Large intestine (tissue), 3 donors: ENCODE results near the gene ADARB2. TPM values are rescaled to one million over a fixed set of nuclear protein-coding genes. Genes with fewer than 3 reads are reported as not detected.

Experiments used
- DNase-seq, 2 donors: peaks; one replicate each; pipeline versions ENCODE4 v3.0.0 to v3.0.0-alpha.2; 2013
- H3K27ac ChIP-seq: one replicate; pipeline ENCODE4 v1.5.1; 2013; ENCODE audit warnings: low read length
- H3K27me3 ChIP-seq: 2 replicates; pipeline ENCODE4 v1.6.1; 2013; ENCODE audit warnings: low read length; ENCODE audit not compliant: control insufficient read depth, insufficient read depth
- H3K36me3 ChIP-seq: 2 replicates; pipeline ENCODE4 v1.6.1; 2013; ENCODE audit warnings: low read length; ENCODE audit not compliant: control insufficient read depth, insufficient read depth
- H3K4me1 ChIP-seq: one replicate; pipeline ENCODE4 v1.6.1; 2013; ENCODE audit warnings: low read length; ENCODE audit not compliant: control insufficient read depth, insufficient read depth
- H3K4me3 ChIP-seq: one replicate; pipeline ENCODE4 v1.5.1; 2013; ENCODE audit warnings: low read length
- H3K9me3 ChIP-seq: one replicate; pipeline ENCODE4 v1.6.1; 2013; ENCODE audit warnings: mild to moderate bottlenecking, low read depth, low read length, moderate library complexity; ENCODE audit not compliant: control insufficient read depth
- WGBS: methylation state at CpG from one replicate; pipeline ENCODE4 v1.1.5; 2013; ENCODE audit warnings: low lambda C conversion rate; ENCODE audit not compliant: insufficient coverage; 5-methylcytosine and 5-hydroxymethylcytosine counted together
- polyA plus RNA-seq: library from polyadenylated mRNA; unstranded; fragments of 120-200 nt; gene quantifications from one replicate; pipeline ENCODE4 v1.2.1, GENCODE V29; 2013

The ADARB2 gene
- polyA plus RNA-seq, 1 donor = 0.52 TPM

DNA sequence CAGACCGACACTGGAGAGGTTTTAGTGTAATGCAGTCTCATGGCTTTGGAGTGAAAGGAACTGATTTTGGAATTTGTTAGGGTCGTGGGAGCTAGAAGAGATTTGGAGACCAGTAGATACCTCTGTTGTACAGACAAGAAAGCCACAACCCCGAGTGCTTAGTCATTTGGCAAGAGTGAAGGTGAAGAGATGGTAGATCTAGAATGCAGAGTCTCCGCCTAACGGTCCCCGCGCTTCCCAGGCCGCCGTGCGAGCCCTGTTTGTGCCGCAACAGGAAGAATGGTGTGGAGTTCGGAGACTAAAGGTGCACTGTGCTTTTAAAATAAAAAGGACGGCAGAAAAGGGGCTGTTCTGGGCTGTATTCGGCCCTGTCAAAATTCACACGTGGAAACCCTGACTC is 186.7 kb downstream of the ADARB2 start:
- WGBS = no CpG with 5 or more reads among the region's 15 CpGs
- Histone ChIP-seq H3K4me1 (no peaks in the 10 kb centered on the region), H3K9me3 (no peaks in the 10 kb centered on the region), H3K27me3 (no peaks in the 10 kb centered on the region), H3K4me3 (no peak overlapping the region), H3K36me3 (no peaks in the 10 kb centered on the region), H3K27ac (no peak overlapping the region)
- no peak for DNase-seq

GRCh38 chr10:1550291-1550595 is 187.1 kb downstream of the ADARB2 start:
- WGBS = no CpG with 5 or more reads among the region's 7 CpGs
- Histone ChIP-seq H3K27me3 (no peaks in the 10 kb centered on the region), H3K36me3 (no peaks in the 10 kb centered on the region), H3K9me3 (no peaks in the 10 kb centered on the region), H3K4me3 (no peak overlapping the region), H3K4me1 (no peaks in the 10 kb centered on the region), H3K27ac (no peak overlapping the region)
- DNase-seq = no peak

GRCh38 chr10:1549591-1550290 is 187.6 kb downstream of the ADARB2 start:
- no peaks in the 10 kb centered on the region for H3K27me3 ChIP-seq
- no peaks in the 10 kb centered on the region for H3K4me1 ChIP-seq
- no peak overlapping the region for H3K27ac ChIP-seq
- H3K9me3 ChIP-seq = no peaks in the 10 kb centered on the region
- no peak overlapping the region for H3K4me3 ChIP-seq
- no CpG with 5 or more reads among the region's 17 CpGs for whole genome bisulfite sequencing
- no peaks in the 10 kb centered on the region for H3K36me3 ChIP-seq
- DNase-seq = no peak

GRCh38 chr10:1548596-1548995 is 188.7 kb downstream of the ADARB2 start:
- Histone ChIP-seq H3K27me3 (no peaks in the 10 kb centered on the region), H3K27ac (no peak overlapping the region), H3K4me3 (no peak overlapping the region), H3K36me3 (no peaks in the 10 kb centered on the region), H3K4me1 (no peaks in the 10 kb centered on the region), H3K9me3 (no peaks in the 10 kb centered on the region)
- 100% methylated on average over 3 of the region's 7 CpGs for WGBS
- no peak for DNase-seq

DNA sequence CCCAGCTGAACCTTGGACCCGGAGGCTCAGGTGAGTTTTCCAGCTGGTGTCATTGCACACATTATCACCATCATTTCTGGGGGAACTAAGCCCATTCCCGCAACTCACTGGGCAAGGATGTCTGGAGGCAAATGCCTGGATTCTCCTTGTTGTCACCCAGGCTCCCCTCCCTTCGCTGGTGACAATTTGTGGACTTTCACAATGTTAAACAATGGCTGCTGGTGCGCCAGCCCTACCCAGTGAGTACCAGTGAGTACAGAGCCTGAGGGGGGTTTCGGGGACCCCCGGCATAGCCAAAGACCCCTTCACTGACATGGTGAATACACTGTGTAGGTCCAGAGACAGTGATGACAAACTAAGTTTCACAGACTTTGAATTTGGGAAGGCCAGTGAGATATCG is 189.2 kb downstream of the ADARB2 start:
- Histone ChIP-seq H3K4me3 (no peak overlapping the region), H3K36me3 (no peaks in the 10 kb centered on the region), H3K9me3 (no peaks in the 10 kb centered on the region), H3K27ac (no peak overlapping the region), H3K4me1 (no peaks in the 10 kb centered on the region), H3K27me3 (no peaks in the 10 kb centered on the region)
- 100% methylated on average over 1 of the region's 7 CpGs for WGBS
- no peak for DNase-seq

DNA sequence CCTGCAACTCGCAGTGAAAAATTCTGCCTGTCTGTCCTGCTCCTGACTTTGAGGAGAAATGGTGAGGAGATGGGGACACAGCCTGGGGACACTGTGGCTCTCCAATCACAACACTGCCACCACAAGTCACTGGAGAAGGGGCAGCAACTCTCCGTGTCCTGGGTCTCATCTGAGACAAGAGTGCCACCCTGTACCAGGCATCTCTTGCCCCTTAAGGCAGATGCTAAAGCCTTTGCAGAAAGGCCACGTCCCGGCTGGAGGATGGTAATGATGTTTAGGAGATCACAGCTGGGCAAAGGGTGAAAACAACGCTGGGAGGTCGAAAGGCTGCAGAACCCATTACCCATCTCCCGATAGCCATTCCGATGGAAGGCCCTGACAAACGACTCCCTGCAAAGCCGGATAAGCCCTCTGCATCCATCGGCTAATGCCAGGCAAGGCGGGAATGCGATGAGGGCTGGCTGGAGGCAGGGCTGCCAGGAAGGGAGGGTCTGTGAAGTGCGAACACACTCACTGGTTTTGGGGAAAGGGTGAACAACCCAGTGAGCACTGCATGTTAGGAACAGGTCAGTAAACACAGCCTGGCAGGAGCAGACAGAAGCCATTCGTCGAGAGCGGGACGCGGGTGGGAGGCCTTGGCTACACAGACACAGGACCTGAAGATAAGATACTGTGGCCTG is 190.8 kb downstream of the ADARB2 start:
- Histone ChIP-seq H3K27ac (no peak overlapping the region), H3K4me1 (no peaks in the 10 kb centered on the region), H3K4me3 (no peak overlapping the region), H3K36me3 (no peaks in the 10 kb centered on the region), H3K9me3 (no peaks in the 10 kb centered on the region), H3K27me3 (no peaks in the 10 kb centered on the region)
- DNase-seq = no peak
- WGBS = no CpG with 5 or more reads among the region's 19 CpGs

DNA sequence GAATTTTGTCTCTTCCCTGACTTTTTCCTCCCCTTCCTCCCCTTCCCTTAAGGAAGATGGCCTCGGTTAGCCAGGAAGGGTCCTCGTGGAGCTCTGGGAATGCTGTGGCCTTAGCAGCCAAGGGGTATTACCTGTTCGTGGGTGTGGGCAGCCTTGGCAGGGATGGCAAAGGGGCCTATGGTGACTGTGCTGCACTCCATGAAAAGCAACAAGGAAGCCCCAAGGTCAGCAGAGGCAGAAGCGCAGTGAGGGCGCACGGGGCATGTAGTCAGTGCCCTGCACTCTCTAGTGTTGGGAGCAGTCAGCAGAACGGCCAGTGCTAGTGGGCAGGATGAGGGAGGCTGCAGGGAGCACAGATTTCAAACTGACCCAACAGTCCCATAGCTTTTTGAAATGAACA is 191.8 kb downstream of the ADARB2 start:
- no peaks in the 10 kb centered on the region for H3K4me1 ChIP-seq
- H3K4me3 ChIP-seq = no peak overlapping the region
- no CpG with 5 or more reads among the region's 7 CpGs for WGBS
- H3K27ac ChIP-seq = no peak overlapping the region
- H3K9me3 ChIP-seq = no peaks in the 10 kb centered on the region
- H3K36me3 ChIP-seq = no peaks in the 10 kb centered on the region
- no peak for DNase-seq
- no peaks in the 10 kb centered on the region for H3K27me3 ChIP-seq

- no peaks in the 10 kb centered on the region for H3K27me3 ChIP-seq
- H3K27ac ChIP-seq = no peak overlapping the region
- no peak for DNase-seq
- no peaks in the 10 kb centered on the region for H3K36me3 ChIP-seq
- no peaks in the 10 kb centered on the region for H3K9me3 ChIP-seq
- H3K4me1 ChIP-seq = no peaks in the 10 kb centered on the region
- no peak overlapping the region for H3K4me3 ChIP-seq
- no CpG with 5 or more reads among the region's 2 CpGs for WGBS
These were observed 192.4 kb downstream of the ADARB2 start for GRCh38 chr10:1544929-1545328.

GRCh38 chr10:1544209-1544673 is 193.1 kb downstream of the ADARB2 start:
- H3K9me3 ChIP-seq = no peaks in the 10 kb centered on the region
- H3K4me1 ChIP-seq = no peaks in the 10 kb centered on the region
- H3K27me3 ChIP-seq = no peaks in the 10 kb centered on the region
- no peak overlapping the region for H3K27ac ChIP-seq
- no CpG with 5 or more reads among the region's 13 CpGs for WGBS
- no peak overlapping the region for H3K4me3 ChIP-seq
- no peaks in the 10 kb centered on the region for H3K36me3 ChIP-seq
- no peak for DNase-seq

- no peaks in the 10 kb centered on the region for H3K4me1 ChIP-seq
- no peak for DNase-seq
- WGBS = 100% methylated on average over 1 of the region's 11 CpGs
- no peaks in the 10 kb centered on the region for H3K27me3 ChIP-seq
- H3K4me3 ChIP-seq = no peak overlapping the region
- no peak overlapping the region for H3K27ac ChIP-seq
- H3K36me3 ChIP-seq = no peaks in the 10 kb centered on the region
- no peaks in the 10 kb centered on the region for H3K9me3 ChIP-seq
These were observed 193.7 kb downstream of the ADARB2 start for GRCh38 chr10:1543596-1543995.

GRCh38 chr10:1542941-1543340 is 194.4 kb downstream of the ADARB2 start:
- no CpG with 5 or more reads among the region's 21 CpGs for WGBS
- Histone ChIP-seq H3K4me3 (no peak overlapping the region), H3K27ac (no peak overlapping the region), H3K36me3 (no peaks in the 10 kb centered on the region), H3K9me3 (no peaks in the 10 kb centered on the region), H3K27me3 (no peaks in the 10 kb centered on the region), H3K4me1 (no peaks in the 10 kb centered on the region)
- DNase-seq = no peak
